Activated CD4-positive, CD25-positive, alpha-beta regulatory T cell (primary cell): Measurements from ENCODE around the gene CNR2.
"Not testable (repeated sequence)": the region's sequence is repeated elsewhere in the genome, so short reads cannot be mapped to it uniquely, and the experiment has no call there.

ENCODE experiments used
- DNase-seq, 4 experiments: peaks; one replicate each; lab custom pipeline; 2025; lab: John Stamatoyannopoulos, UW

CNR2 gene

DNA sequence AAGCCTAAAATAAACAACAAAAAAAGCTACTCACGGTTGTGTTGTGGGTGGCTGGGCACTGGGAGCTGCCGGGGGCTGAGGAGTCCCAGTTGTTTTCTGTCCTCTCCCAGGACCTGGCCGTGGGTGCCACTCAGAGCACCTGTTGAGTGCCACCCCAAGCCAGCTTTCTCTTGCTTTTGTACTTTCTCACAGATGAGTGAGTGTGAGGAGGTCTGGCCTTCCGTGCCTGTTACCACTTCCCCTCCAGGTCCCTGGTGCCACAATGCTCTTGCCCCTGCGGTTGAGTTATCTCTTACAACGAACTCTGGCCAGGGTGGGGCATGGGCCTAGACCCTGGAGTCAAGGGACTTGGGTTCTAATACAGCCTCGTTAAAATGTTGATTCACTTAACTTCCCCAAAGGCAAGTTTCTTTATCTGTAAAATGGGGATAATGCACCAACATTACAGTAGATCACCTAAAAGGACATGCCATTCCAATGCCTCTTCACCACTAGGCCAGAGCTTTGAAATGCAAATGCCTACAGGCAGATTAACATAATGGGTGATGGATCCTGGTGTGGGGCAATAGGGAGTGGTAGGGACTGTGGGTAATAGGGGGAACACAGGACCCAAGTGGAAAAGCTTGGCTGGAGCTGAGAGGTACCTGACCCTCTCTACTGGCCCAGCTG lies at the start of gene CNR2:
TSS of gene CNR2 (minus strand) at position 151 of the 669 bp plus-strand sequence. CDS start 37,745 bp downstream, outside the sequence.
- DNase-seq = no peak

DNA sequence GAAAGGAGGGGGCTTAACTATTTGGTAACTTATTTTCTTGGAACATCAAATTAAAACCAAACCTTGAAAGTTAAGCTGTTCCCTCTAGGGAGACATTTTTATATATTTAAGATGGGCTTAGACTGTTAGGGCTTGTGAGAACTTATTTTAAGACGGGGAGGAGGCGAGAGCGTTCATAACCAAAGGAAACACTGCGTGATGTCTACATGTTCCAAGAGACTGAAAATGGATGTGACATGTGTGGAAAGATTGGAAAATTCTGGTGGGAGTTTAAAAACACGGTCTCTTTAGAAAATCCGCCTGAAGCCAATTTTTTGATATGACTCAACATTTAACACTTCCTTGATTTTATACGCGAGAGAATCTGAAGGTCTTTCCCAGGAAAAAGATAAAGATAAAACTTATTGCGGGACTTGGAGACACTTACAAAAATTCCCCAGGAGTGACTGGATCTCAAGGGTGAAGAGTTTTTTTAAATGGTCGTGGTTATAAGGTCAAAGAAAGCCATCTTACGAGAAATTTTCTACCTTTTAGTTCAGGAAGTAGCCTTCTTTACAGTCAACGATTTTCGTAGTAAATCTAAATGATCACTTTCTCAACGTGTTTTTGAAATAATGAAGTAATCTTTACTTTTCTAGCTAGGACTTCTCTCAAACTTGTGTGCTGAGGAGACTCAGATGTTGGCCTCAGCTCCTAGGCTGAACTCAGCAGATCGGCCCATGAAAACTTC lies 47.3 kb upstream of the CNR2 start:
- DNase-seq = no peak

DNA sequence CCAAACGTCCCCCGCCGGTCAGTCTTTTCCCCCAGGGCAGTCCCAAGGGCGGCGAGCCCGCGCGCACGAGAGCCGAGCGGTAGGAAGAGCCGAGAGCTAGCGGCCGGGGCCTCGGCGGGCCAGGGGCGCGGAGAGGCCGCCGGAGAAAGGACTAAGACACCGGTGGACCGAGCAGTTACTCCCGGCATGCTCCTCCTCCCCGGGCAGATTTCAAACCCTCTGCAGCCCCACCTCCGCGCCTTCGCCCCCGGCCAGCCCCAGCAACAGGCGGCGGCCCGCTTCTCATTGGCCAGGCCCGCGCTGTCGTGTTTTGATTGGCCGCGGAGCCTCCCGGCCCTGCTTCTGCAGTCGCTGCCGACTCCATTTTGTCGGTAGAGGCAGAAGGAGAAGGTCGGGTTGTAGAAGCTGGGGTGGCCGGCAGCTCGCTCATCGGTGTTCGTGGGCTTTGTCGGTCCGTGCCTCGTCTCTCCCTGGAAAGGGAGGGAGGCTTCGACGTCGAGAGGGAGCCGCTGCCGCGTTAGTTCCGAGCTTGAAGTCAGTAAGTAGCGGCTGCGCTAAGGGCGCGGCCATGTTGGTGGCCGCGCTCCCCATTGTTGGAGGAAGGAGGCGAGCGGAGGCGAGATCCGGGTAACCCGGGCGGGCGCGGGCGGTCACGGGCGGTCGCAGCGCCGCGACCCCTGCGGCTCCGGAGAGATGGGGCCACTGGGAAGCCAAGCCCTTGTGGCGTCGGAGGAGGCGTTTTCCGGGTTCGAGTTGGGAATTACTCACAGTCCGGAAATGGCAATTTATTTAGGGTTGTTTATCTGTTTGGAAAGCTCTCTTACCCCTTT lies 46.5 kb upstream of the CNR2 start, which contains the start of gene PNRC2:
TSS of gene PNRC2 (plus strand) at position 368 of the 830 bp plus-strand sequence. CDS start 1,630 bp downstream, outside the sequence.
- peak; percentile 88 to 94 (median 93) for DNase-seq

DNA sequence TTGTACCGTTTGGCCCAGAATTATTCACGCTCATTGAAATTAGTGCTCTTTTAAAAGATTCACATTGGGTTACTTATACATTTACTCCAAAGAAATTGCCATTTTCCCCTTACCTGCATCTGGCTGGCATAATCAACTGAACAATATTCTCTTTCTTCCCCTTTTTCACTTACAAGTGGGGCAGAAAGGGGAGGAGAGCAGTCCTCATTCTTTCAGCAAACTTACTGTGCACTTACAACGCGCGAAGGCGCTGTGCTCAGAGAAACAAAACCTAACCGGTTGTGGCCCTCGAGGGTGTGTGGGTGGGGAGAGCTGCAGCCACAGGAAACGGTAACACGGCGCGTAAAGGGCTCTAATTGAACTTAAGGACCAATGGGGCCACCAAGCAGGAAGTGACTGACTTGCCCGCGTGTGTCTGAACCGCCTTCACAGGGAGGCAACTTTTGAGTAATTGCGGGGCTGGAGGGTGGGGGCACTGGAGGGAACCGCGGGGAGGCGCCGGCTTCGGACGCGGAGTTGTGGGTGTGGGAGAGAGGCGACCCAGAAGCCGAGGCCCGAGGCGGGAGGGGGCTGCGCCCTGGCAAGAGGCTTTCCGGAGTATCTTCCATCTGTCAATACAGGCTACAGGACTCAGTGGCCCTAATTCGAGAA lies 45.8 kb upstream of the CNR2 start:
- peak; percentile 62 to 85 (median 82) for DNase-seq

DNA sequence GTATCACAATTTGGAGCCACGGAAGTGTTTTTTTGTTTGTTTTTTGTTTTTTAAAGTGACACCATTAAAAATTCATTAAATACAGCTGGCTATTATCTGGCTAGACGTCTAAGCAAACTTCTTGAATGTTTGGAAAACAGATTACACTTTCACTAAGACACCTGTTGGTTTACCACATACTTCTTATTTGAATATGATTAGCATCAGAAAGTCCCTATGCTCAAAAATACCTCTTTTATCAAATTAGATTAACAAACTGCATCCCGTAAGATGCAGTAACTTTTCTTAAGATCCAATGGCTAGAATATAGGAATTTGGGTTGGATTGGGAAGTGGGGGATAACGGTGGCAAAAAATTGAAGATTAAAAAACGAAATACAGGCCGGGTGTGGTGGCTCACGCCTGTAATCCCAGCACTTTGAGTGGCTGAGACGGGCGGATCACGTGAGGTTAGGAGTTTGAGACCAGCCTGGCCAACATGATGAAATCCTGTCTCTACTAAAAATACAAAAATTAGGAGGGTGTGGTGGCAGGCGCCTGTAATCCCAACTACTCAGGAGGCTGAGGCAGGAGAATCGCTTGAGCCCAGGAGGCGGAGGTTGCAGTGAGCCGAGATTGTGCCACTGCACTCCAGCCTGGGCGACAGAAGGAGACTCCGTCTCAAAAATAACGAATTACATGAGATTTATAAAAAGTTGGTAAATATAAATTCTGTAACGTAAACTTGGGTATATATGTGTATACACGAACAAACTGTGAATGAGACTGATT lies 45.1 kb upstream of the CNR2 start:
- DNase-seq = not testable (repeated sequence)

DNA sequence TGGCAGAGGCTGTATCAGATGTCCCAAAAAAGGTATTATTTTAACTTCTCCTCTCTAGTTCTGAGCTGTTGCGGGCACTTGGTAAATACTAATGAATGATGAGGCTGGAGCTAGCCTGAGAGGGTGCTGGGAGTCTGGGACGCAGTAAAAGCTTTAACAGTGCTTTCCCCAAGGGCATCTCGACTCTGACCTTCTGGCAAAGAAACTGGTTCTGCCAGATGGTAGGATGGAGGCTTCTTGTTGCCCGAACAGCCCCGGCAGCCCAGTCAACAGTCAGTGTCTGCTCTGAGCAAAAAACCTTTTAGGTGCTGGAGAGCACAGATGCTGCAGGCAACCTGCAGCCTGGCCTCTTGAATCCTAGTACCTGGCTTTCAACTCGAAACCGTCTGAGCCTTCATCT lies 43.9 kb upstream of the CNR2 start:
- no peak for DNase-seq

DNA sequence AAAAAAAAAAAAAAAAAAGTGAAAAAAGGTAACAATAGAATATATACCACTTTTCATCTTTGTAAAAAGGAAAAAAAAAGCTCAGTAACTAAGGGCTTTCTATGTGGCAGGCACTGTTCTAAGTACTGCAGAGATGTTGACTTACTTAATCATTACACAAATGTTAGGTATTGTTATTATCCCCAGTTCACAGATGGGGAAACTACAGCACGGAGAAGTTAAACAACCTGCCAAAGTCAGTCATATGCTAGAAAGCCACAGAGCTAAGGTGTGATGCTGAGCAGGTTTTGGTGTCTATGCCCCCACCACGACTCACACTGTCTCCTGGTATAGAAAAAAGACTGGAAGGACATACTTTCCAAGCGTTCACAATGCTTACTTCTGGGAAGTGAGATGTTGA lies 39.9 kb upstream of the CNR2 start:
- DNase-seq = no peak

DNA sequence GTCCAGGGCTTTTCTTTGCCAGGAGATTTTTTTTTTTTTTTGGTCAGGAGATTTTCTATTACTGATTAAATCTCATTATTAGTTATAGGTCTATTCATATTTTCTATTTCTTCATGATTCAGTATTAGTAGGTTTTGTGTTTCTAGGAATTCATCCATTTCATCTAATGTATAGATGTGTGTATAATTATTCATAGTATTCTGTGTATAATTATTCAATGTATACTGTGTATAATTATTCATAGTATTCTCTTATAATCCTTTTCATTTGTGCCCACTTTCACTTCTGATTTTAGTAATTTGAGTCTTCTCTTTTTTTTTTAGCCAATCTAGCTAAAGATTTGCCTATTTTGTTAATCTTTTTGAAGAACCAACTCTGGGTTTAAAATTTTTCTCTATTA lies 34.2 kb upstream of the CNR2 start:
- no peak for DNase-seq

DNA sequence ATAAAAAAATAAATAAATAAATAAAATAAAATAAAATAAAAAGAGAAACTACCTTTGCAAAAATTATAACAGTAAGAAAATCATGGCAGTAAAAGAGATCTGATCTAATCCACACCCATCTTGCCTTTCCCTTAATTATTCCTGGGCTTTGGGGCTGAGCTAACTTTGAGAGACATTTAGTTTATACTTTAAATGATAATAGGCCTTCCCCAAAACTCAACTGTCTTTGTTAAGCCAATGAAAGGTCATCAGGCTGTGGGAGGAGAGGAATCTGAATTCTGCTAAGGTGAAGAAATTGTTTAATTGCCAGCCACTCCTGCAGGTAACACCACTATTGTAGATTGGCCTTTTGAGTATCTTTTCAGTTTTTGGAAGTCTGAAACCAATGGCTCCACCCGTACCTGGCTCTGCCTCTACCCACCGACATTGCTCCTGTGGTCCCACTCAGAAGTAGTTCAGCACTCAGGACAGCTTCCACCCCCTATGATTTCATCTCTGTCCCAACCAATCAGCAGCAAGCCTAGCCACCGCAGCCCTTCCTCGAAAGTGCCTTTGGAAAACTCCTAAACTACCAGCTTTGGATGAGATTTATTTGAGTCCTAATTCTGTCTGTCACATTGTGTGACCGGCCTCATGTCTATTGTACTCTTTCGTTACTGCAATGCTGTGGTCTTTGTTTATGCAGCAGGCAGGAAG lies 23.5 kb upstream of the CNR2 start:
- no peak for DNase-seq

DNA sequence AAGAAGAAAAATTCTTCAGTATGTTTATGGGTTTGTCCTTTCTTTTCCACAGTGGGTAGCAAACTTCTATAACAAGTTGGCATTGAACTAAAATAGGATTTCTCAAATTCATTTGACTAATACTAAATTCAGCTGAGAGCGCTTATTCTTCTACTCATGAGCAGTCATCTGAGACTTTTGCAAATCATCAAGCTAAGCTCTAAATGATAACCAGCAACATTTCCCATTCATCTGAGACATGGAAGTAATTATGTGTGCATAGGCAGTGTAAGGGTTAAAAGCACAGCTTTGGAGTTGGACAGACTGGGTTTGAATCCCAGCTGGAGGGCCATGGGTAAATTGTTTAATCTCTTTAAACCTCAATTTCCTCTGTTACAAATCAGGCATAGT lies 18.3 kb upstream of the CNR2 start:
- no peak for DNase-seq

DNA sequence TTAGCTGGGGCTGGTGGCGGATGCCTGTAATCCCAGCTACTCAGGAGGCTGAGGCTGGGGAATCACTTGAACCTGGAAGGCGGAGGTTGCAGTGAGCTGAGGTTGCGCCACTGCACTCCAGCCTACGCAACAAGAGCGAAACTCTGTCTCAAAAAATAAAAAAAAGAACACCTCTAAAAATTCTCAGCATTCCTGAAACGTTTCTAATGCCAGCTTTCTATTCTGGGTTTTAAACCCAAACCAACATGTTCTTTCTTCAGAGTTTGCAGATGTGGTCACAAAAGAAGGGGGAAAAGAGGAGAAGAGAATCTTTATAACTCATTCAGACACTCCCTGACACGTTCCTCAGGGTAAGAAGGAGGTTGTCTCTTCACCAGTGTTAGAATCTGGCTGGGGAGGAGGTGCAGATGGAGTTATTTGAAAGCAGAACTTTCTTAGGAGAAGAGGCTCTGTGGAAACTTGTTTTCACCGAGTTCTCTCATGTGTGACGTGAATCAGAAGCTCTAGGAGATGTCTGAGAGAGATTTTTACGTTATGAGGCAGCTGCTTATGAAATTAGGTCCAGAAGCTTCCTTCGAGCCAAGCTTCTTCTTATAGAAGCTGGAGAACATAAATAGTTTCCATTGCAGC lies 17.8 kb upstream of the CNR2 start:
- DNase-seq = no peak

DNA sequence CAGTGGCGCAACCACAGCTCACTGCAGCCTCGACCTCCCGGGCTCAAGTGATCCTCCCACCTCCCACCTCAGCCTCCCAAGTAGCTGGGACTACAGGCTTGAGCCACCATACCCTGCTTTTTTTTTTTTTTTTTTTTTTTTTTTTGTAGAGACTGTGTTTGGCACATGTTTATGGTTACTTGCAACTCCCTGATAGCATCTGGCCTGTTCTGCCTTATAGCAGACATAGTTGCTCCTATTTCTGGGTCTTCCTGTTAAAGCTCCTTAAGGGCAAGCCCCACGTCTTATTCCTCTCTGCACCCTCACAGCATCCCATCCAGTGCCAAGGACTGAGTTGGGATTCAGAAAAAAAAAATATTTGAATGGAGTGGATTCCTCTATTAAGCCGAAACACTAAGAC lies 17.1 kb upstream of the CNR2 start:
- no peak for DNase-seq

DNA sequence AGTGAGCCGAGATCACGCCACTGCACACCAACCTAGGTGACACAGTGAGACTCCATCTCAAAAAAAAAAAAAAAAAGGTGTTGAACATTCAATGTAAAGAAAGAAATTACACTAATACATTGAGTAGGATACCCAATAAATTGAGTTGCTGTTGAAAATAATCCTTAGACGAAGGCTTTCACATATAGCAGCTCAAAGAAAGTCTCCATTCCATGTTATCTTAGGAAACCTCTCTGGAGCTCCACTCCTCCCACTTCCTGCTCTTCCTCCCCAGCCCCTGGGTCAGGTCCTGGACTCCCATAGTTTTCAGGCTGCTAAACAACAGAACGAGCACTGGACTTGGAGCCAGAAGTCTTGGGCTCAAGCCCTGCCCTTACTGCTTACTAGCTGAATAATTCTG lies 15.6 kb upstream of the CNR2 start:
- no peak for DNase-seq

DNA sequence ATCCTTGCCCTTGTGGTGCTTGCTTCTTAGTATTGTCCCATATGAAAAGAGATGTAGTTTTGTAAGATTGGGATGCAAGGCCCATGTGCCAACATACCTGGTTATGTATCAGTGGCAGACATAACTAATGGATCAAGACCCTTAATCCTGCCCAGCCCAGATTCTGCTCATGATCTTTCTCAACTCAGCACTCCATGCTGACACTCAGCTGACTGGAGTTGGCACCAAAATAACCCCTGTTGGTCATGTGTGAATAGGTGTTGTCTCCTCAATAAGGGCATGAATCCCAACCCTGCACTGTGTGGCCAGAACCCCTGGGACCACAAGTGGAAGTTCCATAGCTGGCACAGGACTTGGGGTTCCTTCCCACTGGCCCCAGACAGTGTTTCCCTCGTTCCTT lies 13.9 kb upstream of the CNR2 start:
- no peak for DNase-seq

DNA sequence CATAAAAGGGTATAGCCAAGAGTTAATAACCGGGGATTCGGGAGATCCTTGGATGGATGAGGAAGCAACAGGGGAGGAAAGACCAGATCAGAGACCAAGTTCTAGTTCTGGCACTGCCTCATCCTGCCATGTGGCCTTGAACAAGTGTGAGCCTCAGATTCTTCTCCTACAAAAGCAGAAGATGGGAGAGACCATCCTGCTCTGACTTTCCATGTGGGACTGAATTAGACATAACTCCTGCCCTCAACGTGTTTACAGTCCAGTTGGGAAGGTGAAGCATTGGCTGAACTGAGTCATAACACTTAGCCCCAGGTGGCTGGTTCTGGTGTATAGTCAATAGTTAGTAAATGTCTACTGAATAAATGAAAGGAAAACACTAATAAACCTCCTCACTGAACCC lies 12.1 kb upstream of the CNR2 start:
- no peak for DNase-seq

DNA sequence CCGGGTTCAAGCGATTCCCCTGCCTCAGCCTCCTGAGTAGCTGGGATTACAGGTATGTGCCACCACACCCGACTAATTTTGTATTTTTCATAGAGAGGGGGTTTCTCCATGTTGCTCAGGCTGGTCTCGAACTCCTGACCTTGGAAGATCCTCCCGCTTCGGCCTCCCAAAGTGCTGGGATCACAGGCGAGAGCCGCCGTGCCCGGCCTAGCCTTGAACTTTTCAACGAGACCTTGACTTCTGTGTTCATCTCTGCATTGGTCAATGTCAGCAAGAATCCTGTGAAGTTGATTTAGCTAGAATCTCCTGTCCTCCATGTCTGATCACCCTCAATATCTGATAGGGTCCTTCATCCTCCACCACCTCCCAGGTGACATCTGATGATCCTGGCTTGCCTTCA lies 11.4 kb upstream of the CNR2 start:
- no peak for DNase-seq

DNA sequence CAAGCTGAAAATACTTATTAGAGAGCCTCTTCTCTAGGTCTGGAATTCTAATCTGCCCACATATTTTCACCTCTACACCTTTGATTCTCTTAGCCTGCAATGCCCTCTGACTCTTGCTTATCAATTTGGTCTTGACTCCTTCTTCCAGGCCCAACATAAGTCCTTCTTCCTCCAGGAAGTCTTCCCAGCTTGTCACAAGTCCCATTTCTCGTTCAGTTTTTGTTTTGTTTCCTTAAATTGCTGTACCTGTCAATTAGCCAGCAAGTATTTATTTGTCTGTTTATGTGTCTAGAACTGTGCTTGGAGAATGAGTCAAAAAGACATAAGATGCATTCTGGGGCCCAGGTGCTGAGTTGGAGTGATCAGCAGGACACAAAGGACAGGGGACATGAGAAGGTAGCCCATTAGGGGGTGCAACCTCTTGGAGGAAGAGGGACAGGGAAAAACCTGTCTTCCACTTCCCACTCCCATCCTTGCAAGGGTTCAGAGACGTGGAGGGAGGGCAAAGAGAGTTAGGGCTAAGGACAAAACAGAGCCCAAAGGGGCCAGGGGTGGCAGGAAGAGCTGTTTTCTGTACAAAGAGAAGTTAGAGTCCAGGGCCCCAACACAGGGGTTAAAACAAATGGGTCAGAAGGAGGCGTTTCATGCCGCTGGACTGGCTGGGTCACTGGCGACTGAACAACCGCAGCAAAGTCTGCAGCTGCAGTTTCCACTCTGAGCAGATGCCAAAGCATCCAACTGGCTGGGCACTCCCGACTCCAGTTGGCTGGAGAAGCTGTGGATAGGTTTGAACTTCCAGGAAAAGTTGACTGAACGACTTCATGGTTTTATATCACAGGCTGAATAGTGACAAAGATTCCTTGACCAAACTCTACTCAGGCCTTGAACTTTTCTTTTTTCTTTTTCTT lies 10.7 kb upstream of the CNR2 start:
- DNase-seq = no peak

DNA sequence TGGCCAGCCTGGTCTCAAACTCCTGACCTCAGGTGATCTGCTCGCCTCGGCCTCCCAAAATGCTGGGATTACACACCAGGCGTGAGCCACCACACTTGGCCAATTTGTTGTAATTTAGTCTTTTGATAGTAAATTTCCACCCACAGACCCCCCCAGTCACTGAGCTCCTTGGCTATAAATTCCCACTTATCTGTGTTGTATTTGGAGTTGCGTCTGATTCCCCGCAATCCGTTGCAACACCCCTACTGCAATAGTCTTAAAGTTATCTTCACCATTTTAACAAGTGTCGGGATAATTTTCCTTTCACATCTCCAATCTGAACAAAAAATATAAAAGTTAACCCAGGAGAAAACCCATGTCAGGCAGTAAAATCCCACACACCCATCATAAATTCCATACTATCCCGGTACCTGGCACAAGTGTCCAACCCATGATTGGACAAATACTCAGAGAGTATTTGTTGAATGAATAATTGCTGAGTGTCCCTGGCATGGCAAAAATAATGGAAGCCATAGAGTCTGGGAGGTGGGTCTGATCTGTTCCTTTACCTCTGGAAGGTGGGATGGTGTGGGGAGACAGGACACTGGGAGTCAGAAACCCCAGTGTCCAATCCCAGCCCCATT lies 9.3 kb upstream of the CNR2 start:
- no peak for DNase-seq
